H1 (cell line): ENCODE data around the gene PDZRN3. TPM values are rescaled to one million over a fixed set of nuclear protein-coding genes. Genes with fewer than 3 reads are reported as not detected.

Source experiments
- polyA plus RNA-seq, 7 experiments: library from polyadenylated mRNA; depleted of rRNA in 3 of 7; stranded (reverse) in 5 of 7; unstranded in 2 of 7; fragments of >200 nt in 5 of 7; fragments of 200-250 nt in 2 of 7; gene quantifications; 1 replicate in 5 of 7; 2 replicates in 1 of 7; 4 replicates in 1 of 7; pipeline versions ENCODE4 v1.2.1 to v1.2.3, GENCODE V29; 2011 to 2013; ENCODE audit warnings: missing spikeins in 2 of 7, mixed read lengths in 2 of 7
- total RNA-seq: library from RNA; stranded (reverse); fragmentation: NEBNext Ultra II Directional; extraction: Animal tissue kit (Norgen Biotek cat#: 25700); gene quantifications from 2 replicates; pipeline ENCODE4 v1.2.1, GENCODE V29; 2021
- TF ChIP-seq, protein P1 (sequence below): IDR thresholded peaks from 2 replicates; pipeline ENCODE4 v1.6.1; 2012; ENCODE audit warnings: inconsistent platforms

Gene PDZRN3
- total and polyA plus RNA-seq, 2 of the 8 experiments (the other 6 are each of a cell fraction or from before 2014, with no cell fraction given) = 4.2 to 20.5 TPM

GRCh38 chr3:73549051-73549600 lies 75.6 kb downstream of the PDZRN3 start (continued):
- TF ChIP-seq, protein P1, sequence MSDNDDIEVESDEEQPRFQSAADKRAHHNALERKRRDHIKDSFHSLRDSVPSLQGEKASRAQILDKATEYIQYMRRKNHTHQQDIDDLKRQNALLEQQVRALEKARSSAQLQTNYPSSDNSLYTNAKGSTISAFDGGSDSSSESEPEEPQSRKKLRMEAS = no peak
